ENCODE results near the gene SPOP.
"Not testable (repeated sequence)": the region's sequence is repeated elsewhere in the genome, so short reads cannot be mapped to it uniquely, and the experiment has no call there.

SPOP gene

GRCh38 chr17:49694847-49695697 is 17.2 kb upstream of the SPOP start:
- peak; percentile 51 for DNase-seq

- no peak for DNase-seq
These were observed 14.9 kb upstream of the SPOP start for GRCh38 chr17:49692751-49693150.

- DNase-seq = no peak
These were observed 13.8 kb upstream of the SPOP start for GRCh38 chr17:49691677-49692191.

- DNase-seq = no peak
These were observed 13.3 kb upstream of the SPOP start for GRCh38 chr17:49691086-49691676.

GRCh38 chr17:49690256-49690655 is 12.4 kb upstream of the SPOP start:
- no peak for DNase-seq

- DNase-seq = no peak
These were observed 11.0 kb upstream of the SPOP start for GRCh38 chr17:49688848-49689247.

- no peak for DNase-seq
These were observed 10.1 kb upstream of the SPOP start for GRCh38 chr17:49687878-49688491.

GRCh38 chr17:49681106-49681979 is 3.4 kb upstream of the SPOP start:
- DNase-seq = no peak

GRCh38 chr17:49680314-49680713 is 2.4 kb upstream of the SPOP start:
- no peak for DNase-seq

GRCh38 chr17:49677134-49677932 is 564 bp downstream of the SPOP start:
- peak; percentile 96 for DNase-seq

- DNase-seq = no peak
These were observed 1.5 kb downstream of the SPOP start for GRCh38 chr17:49676276-49676868.

- DNase-seq = no peak
These were observed 3.4 kb downstream of the SPOP start for GRCh38 chr17:49674507-49674906.

GRCh38 chr17:49673679-49674078 is 4.2 kb downstream of the SPOP start:
- not testable (repeated sequence) for DNase-seq

GRCh38 chr17:49670641-49671040 is 7.3 kb downstream of the SPOP start:
- no peak for DNase-seq

GRCh38 chr17:49670002-49670401 is 7.9 kb downstream of the SPOP start:
- DNase-seq = no peak

- DNase-seq = no peak
These were observed 10.0 kb downstream of the SPOP start for GRCh38 chr17:49667854-49668253.

GRCh38 chr17:49664706-49665211 is 13.1 kb downstream of the SPOP start:
- no peak for DNase-seq

- no peak for DNase-seq
These were observed 18.1 kb downstream of the SPOP start for GRCh38 chr17:49659661-49660382.

GRCh38 chr17:49656247-49656646 is 21.6 kb downstream of the SPOP start:
- DNase-seq = no peak

- no peak for DNase-seq
These were observed 30.7 kb downstream of the SPOP start for GRCh38 chr17:49647256-49647585.
